Colonic mucosa (tissue), 4 donors: ENCODE results near the gene SELENON. TPM values are rescaled to one million over a fixed set of nuclear protein-coding genes. Genes with fewer than 3 reads are reported as not detected.

Experiments used
- DNase-seq: peaks from one replicate; pipeline ENCODE4 v3.0.0-alpha.2; 2020
- H3K27ac ChIP-seq: fragments of 200-600 bp; one replicate; pipeline ENCODE4 v1.8.0; 2021
- H3K27me3 ChIP-seq: fragments of 200-600 bp; one replicate; pipeline ENCODE4 v1.8.0; 2021
- H3K36me3 ChIP-seq: fragments of 200-600 bp; one replicate; pipeline ENCODE4 v1.8.0; 2021
- H3K4me1 ChIP-seq: fragments of 200-600 bp; one replicate; pipeline ENCODE4 v1.8.0; 2021; ENCODE audit warnings: mild to moderate bottlenecking
- H3K4me3 ChIP-seq: fragments of 200-600 bp; one replicate; pipeline ENCODE4 v1.8.0; 2021
- H3K9ac ChIP-seq, 2 donors: one replicate each; pipeline ENCODE4 v1.7.0; 2013; ENCODE audit warnings: control low read depth in 2 of 2, low read depth in 2 of 2, low read length in 2 of 2
- H3K9me3 ChIP-seq: fragments of 200-600 bp; one replicate; pipeline ENCODE4 v1.8.0; 2021
- CTCF ChIP-seq: fragments of 200-600 bp; IDR thresholded peaks from one replicate; pipeline ENCODE4 v1.8.0; 2022; ENCODE audit warnings: antibody characterized with exemption, mild to moderate bottlenecking
- intact Hi-C: fragments of 100-400 bp; cut with DNase I; formaldehyde crosslinking; loops from one replicate; pipeline ENCODE4 v1.14.1; 2022
- total RNA-seq, 2 donors: library from RNA; stranded (reverse); fragmentation: NEBNext Ultra II Directional in 1 of 2; extraction: Animal tissue kit (Norgen Biotek cat#: 25700) in 1 of 2; gene quantifications; one replicate each; pipeline ENCODE4 v1.2.1, GENCODE V29; 2021
- donor health status: healthy.
- donor health status: DM: no; HTN: no; CAD: no.
- donor health status: DM: no; HTN: no; CAD: no.

SELENON gene
- total RNA-seq, 2 donors from 2014 or later = 39.6 to 43.3 TPM

- no peak for TF ChIP-seq CTCF
- Histone ChIP-seq H3K27ac (no peak overlapping the region), H3K9ac (no peak overlapping the region), H3K9me3 (no peaks in the 10 kb centered on the region), H3K27me3 (no peaks in the 10 kb centered on the region), H3K4me1 (no peaks in the 10 kb centered on the region), H3K36me3 (no peaks in the 10 kb centered on the region), H3K4me3 (no peak overlapping the region)
- intact Hi-C loops = loop anchor here (10.0 kb wide), 1 partner anchor 278 kb away; no protein-coding TSS in a partner anchor
- no peak for DNase-seq
Measured at GRCh38 chr1:25802915-25803314, 2.9 kb downstream of the SELENON start.

- Histone ChIP-seq H3K4me3 (no peak overlapping the region), H3K9ac (no peak overlapping the region), H3K4me1 (no peaks in the 10 kb centered on the region), H3K27ac (no peak overlapping the region), H3K36me3 (no peaks in the 10 kb centered on the region), H3K27me3 (no peaks in the 10 kb centered on the region), H3K9me3 (no peaks in the 10 kb centered on the region)
- intact Hi-C loops = loop anchor here (10.0 kb wide), 1 partner anchor 279 kb away; no protein-coding TSS in a partner anchor
- no peak for DNase-seq
- TF ChIP-seq CTCF = no peak
Measured at GRCh38 chr1:25803368-25803767, 3.4 kb downstream of the SELENON start.

- DNase-seq = no peak
- no peaks in the 10 kb centered on the region for H3K4me1 ChIP-seq
- no peaks in the 10 kb centered on the region for H3K27me3 ChIP-seq
- no peak for TF ChIP-seq CTCF
- H3K4me3 ChIP-seq = no peak overlapping the region
- H3K36me3 ChIP-seq = no peaks in the 10 kb centered on the region
- no peak overlapping the region for H3K27ac ChIP-seq
- no peaks in the 10 kb centered on the region for H3K9me3 ChIP-seq
- no peak overlapping the region for H3K9ac ChIP-seq
- intact Hi-C loops = loop anchor here (10.0 kb wide), 1 partner anchor 280 kb away; no protein-coding TSS in a partner anchor
Measured at GRCh38 chr1:25804244-25804963, 4.4 kb downstream of the SELENON start.

- no peaks in the 10 kb centered on the region for H3K4me1 ChIP-seq
- no peak for DNase-seq
- H3K36me3 ChIP-seq = no peaks in the 10 kb centered on the region
Measured at GRCh38 chr1:25804964-25805862, 5.2 kb downstream of the SELENON start.

More at GRCh38 chr1:25804964-25805862, 5.2 kb downstream of the SELENON start:
- no peak for TF ChIP-seq CTCF
- H3K27me3 ChIP-seq = no peaks in the 10 kb centered on the region
- no peak overlapping the region for H3K9ac ChIP-seq
- no peaks in the 10 kb centered on the region for H3K9me3 ChIP-seq
- H3K27ac ChIP-seq = no peak overlapping the region
- no peak overlapping the region for H3K4me3 ChIP-seq
- intact Hi-C loops = loop anchor here (10.0 kb wide), 1 partner anchor 280 kb away; no protein-coding TSS in a partner anchor
